ENCODE results near the gene ACOXL. TPM values are rescaled to one million over a fixed set of nuclear protein-coding genes. Genes with fewer than 3 reads are reported as not detected.
A peak's percentile ranks its signal among the peaks of the same experiment; 100 is the strongest.

ACOXL gene
- total and polyA plus RNA-seq, 2 of the 8 experiments (the other 6 are each of a cell fraction or from before 2014, with no cell fraction given), result 11.4 to 20.6 TPM

DNA sequence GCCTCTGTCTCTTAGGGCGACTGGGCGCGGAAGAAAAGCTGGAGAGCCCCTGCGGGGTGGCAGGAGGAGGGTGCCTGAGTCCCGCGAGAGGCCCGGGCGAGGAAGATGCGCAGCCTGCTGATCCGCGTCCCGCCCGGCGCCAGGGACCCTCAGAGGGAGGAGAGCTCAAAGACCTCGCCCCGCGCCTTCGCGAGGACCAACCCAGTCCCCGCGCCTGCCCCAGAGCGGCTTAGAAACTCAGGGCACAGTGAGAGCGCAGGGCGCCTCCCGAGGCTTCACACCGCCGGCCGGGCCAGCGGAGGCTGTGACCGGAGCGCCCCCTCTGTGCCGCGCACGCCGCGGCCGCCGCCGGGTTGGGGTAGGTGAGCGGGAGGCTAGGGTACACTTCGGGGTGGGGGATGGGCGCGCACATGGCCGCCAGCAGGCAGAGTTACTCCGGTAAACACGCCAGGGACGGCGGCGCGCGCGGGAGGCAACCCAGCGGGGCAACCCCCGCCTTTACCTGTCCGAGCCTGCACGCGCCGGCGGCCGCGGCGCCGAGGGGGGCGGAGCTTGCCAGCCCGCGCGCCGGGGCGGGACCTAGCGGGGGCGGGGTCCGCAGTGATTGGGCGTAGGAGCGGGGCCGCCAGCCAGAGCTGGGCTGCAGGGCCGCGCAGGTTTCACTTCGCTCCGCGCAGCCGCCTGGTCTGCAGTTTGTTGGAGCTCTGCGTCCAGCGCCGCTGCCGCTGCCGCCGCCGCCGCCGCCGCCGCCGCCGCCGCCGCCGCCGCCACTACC is 388.1 kb downstream of the ACOXL start, which contains the start of gene BCL2L11 (continued):
- TF ChIP-seq RXRA (IDR thresholded peaks at IDR 0.05; ENCODE audit: insufficient read depth, low read depth, low read length) (no peak), BRCA1 (IDR thresholded peaks at IDR 0.05; ENCODE audit: low read depth, low read length) (peak; percentile 35; the same call in 1 of the 2 replicates)
- TF ChIP-seq, protein P1, sequence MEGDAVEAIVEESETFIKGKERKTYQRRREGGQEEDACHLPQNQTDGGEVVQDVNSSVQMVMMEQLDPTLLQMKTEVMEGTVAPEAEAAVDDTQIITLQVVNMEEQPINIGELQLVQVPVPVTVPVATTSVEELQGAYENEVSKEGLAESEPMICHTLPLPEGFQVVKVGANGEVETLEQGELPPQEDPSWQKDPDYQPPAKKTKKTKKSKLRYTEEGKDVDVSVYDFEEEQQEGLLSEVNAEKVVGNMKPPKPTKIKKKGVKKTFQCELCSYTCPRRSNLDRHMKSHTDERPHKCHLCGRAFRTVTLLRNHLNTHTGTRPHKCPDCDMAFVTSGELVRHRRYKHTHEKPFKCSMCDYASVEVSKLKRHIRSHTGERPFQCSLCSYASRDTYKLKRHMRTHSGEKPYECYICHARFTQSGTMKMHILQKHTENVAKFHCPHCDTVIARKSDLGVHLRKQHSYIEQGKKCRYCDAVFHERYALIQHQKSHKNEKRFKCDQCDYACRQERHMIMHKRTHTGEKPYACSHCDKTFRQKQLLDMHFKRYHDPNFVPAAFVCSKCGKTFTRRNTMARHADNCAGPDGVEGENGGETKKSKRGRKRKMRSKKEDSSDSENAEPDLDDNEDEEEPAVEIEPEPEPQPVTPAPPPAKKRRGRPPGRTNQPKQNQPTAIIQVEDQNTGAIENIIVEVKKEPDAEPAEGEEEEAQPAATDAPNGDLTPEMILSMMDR (IDR thresholded peaks at IDR 0.05; ENCODE audit: control extremely low read depth in 1 of 3, insufficient read depth in 1 of 3, low read depth in 1 of 3, low read length in 3 of 3), result no peak
